ENCODE results near the gene POLDIP2.

POLDIP2 gene

DNA sequence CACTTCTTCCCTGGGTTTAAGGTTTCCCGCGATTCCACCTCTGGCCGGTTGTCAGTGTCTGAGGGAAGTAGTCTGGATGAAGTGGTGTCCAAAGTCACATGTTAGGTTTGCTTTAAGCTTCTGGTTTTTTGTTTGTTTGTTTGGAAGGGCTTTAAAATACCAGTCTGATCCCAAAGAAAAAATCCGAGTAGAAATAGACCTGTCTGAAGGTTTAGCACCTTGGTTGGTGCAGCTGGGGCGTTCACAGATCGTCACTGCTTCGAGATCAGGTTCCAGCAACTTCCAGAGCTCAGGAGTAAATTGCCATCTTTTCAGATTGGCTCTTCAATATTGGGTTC, 37.8 kb downstream of the POLDIP2 start:
- no peaks in the 10 kb centered on the region for H3K36me3 ChIP-seq (ENCODE audit: low read length)
- H3K4me2 ChIP-seq (ENCODE audit: low read depth, low read length, poor library complexity, severe bottlenecking) = peak overlapping the region; percentile 90
- no peaks in the 10 kb centered on the region for H3K9me3 ChIP-seq (ENCODE audit: insufficient read depth, low read length)
- peaks cover 56% of the 10 kb centered on the region for H3K79me2 ChIP-seq (ENCODE audit: insufficient read depth, low read length)
- H4K20me1 ChIP-seq (ENCODE audit: low read depth, low read length) = peaks cover 10% of the 10 kb centered on the region; the same call in 1 of the 2 replicates
- peak overlapping the region; percentile 91 for H3K9ac ChIP-seq (ENCODE audit: low read length)
- peak overlapping the region; percentile 43 for H2AFZ ChIP-seq (ENCODE audit: low read depth, low read length, severe bottlenecking)
- H3K27ac ChIP-seq (ENCODE audit: low read depth, low read length) = peak overlapping the region; percentile 56
- no peaks in the 10 kb centered on the region for H3F3A ChIP-seq (ENCODE audit: insufficient read depth)
- H3K4me3 ChIP-seq (ENCODE audit: insufficient read depth, low read length, poor library complexity, severe bottlenecking) = peak overlapping the region; percentile 92
- H3K27me3 ChIP-seq (ENCODE audit: low read length) = no peaks in the 10 kb centered on the region
- TF ChIP-seq, protein P1, sequence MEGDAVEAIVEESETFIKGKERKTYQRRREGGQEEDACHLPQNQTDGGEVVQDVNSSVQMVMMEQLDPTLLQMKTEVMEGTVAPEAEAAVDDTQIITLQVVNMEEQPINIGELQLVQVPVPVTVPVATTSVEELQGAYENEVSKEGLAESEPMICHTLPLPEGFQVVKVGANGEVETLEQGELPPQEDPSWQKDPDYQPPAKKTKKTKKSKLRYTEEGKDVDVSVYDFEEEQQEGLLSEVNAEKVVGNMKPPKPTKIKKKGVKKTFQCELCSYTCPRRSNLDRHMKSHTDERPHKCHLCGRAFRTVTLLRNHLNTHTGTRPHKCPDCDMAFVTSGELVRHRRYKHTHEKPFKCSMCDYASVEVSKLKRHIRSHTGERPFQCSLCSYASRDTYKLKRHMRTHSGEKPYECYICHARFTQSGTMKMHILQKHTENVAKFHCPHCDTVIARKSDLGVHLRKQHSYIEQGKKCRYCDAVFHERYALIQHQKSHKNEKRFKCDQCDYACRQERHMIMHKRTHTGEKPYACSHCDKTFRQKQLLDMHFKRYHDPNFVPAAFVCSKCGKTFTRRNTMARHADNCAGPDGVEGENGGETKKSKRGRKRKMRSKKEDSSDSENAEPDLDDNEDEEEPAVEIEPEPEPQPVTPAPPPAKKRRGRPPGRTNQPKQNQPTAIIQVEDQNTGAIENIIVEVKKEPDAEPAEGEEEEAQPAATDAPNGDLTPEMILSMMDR (IDR thresholded peaks at IDR 0.05; ENCODE audit: insufficient read depth, low read length, poor library complexity, severe bottlenecking) = no peak
- no peak for TF ChIP-seq EZH2phosphoT487 (conservative IDR thresholded peaks at IDR 0.05; ENCODE audit: low read length)
- H3K9me2 ChIP-seq (replicated peaks; ENCODE audit: insufficient read depth, low read length) = no peaks in the 10 kb centered on the region

DNA sequence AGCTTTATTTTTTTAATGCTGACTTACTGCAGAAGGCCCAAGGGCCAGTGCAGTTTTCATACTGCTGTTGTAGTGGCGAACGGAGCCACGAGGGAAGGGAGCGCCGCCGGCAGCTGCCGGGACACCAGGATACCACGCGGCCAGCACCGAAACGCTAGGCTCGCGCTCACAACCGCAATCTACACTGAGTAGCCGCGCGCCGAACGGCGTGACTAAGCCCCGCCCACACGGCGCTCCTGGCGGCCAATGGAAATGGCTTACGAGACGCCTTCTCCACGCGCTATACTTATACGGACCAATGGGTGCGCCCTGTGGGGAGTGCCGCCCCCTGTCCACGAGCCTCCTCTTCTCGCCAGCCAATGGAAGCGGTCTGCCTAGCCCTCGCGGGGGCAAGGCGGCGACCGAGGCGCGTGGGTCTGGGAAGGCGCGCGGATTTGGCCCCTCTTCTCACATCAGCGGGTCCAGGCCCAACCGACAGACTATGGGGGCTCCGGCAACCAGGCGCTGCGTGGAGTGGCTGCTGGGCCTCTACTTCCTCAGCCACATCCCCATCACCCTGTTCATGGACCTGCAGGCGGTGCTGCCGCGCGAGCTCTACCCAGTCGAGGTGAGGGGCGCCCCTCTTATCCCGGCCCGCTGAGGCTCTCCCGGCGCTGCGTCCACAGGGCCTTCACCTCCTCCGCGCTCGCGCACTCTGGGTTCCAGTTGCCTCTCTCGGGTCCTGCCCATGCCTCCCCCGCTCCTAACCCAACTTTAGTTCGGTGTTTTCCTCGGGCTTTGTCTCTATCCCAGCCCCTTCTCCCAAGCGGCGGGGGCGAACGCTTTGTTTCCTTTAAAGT, 38.3 kb downstream of the POLDIP2 start, which contains the start of gene TMEM97:
Gene TMEM97, plus strand, starts transcription at position 442 of the 839 bp plus-strand sequence. Its CDS starts 40 bp downstream, at position 482.
- TF ChIP-seq, protein P1 (IDR thresholded peaks at IDR 0.05; ENCODE audit: insufficient read depth, low read length, poor library complexity, severe bottlenecking) = no peak
- TF ChIP-seq EZH2phosphoT487 (conservative IDR thresholded peaks at IDR 0.05; ENCODE audit: low read length) = no peak
- peak within 1 kb of the TSS; percentile 92 for H3K4me3 ChIP-seq (ENCODE audit: insufficient read depth, low read length, poor library complexity, severe bottlenecking)
- peaks cover 6% of the 10 kb centered on the region; the same call in 1 of the 2 replicates for H4K20me1 ChIP-seq (ENCODE audit: low read depth, low read length)
- no peaks in the 10 kb centered on the region for H3K27me3 ChIP-seq (ENCODE audit: low read length)
- H3F3A ChIP-seq (ENCODE audit: insufficient read depth) = no peaks in the 10 kb centered on the region
- no peaks in the 10 kb centered on the region for H3K9me2 ChIP-seq (replicated peaks; ENCODE audit: insufficient read depth, low read length)
- H2AFZ ChIP-seq (ENCODE audit: low read depth, low read length, severe bottlenecking) = peak within 1 kb of the TSS; percentile 52
- peak within 1 kb of the TSS; percentile 90 for H3K4me2 ChIP-seq (ENCODE audit: low read depth, low read length, poor library complexity, severe bottlenecking)
- no peaks in the 10 kb centered on the region for H3K36me3 ChIP-seq (ENCODE audit: low read length)
- peak within 1 kb of the TSS; percentile 56 for H3K27ac ChIP-seq (ENCODE audit: low read depth, low read length)
- H3K9me3 ChIP-seq (ENCODE audit: insufficient read depth, low read length) = no peaks in the 10 kb centered on the region
- H3K79me2 ChIP-seq (ENCODE audit: insufficient read depth, low read length) = peaks cover 50% of the 10 kb centered on the region
- H3K9ac ChIP-seq (ENCODE audit: low read length) = peak within 1 kb of the TSS; percentile 91

DNA sequence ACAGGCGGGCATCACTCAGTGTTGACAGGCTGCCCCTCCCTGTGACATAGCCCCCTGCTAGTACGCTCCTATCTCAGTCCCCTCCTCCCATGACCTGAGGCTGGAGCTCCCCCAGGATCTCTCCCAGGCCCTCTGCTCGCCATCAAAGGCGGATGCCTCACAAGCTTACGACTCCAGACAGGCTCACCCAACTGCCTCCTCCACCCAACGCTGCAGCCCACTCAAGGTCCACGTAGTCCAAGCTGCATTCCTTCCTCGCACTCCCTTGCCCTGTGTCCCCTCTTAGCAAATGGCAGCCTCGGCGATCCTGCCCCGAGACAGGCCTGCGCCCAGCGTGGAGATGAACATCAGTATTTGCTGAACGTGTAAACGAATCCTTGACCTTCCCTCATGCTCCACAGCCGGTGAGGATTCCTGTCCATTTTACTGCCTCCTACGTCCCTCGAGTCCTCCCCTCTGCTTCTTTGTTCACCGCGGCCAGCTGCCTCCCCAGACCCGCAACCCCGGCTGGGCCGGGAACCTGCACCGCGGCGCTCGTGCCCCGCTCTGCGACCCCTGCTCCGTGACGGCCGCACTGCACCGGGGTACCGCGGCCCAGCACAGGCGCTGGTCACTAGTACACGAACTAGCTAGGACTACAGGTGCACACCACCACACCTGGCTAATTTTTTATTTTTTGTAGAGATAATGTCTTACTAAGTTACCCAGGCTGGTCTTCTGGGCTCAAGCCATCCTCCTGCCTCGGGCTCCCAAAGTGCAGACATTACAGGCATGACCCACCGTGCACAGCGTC, 39.2 kb downstream of the POLDIP2 start:
- Histone ChIP-seq H3K9me3 (ENCODE audit: insufficient read depth, low read length) (no peaks in the 10 kb centered on the region), H4K20me1 (ENCODE audit: low read depth, low read length) (peaks cover 6% of the 10 kb centered on the region; the same call in 1 of the 2 replicates), H3K79me2 (ENCODE audit: insufficient read depth, low read length) (peaks cover 42% of the 10 kb centered on the region), H3F3A (ENCODE audit: insufficient read depth) (no peaks in the 10 kb centered on the region), H3K36me3 (ENCODE audit: low read length) (no peaks in the 10 kb centered on the region), H3K4me3 (ENCODE audit: insufficient read depth, low read length, poor library complexity, severe bottlenecking) (peak overlapping the region; percentile 92), H3K27ac (ENCODE audit: low read depth, low read length) (peak overlapping the region; percentile 33), H3K4me2 (ENCODE audit: low read depth, low read length, poor library complexity, severe bottlenecking) (peak overlapping the region; percentile 69), H3K9me2 (replicated peaks; ENCODE audit: insufficient read depth, low read length) (no peaks in the 10 kb centered on the region), H3K27me3 (ENCODE audit: low read length) (no peaks in the 10 kb centered on the region), H2AFZ (ENCODE audit: low read depth, low read length, severe bottlenecking) (peak overlapping the region; percentile 52), H3K9ac (ENCODE audit: low read length) (peak overlapping the region; percentile 91)
- TF ChIP-seq, protein P1 (IDR thresholded peaks at IDR 0.05; ENCODE audit: insufficient read depth, low read length, poor library complexity, severe bottlenecking) = no peak
